ENCODE results near the gene BLVRA.

BLVRA gene

GRCh38 chr7:43749383-43749940 is 9.0 kb upstream of the BLVRA start:
- no peak for DNase-seq (ENCODE audit: low read depth in 2 of 2)

GRCh38 chr7:43750016-43750887 is 8.2 kb upstream of the BLVRA start:
- no peak for DNase-seq (ENCODE audit: low read depth in 2 of 2)

GRCh38 chr7:43752411-43752810 is 6.1 kb upstream of the BLVRA start:
- DNase-seq (ENCODE audit: low read depth in 2 of 2): no peak

GRCh38 chr7:43753271-43753810 is 5.1 kb upstream of the BLVRA start:
- DNase-seq (ENCODE audit: low read depth in 2 of 2): no peak

GRCh38 chr7:43753843-43754242 is 4.6 kb upstream of the BLVRA start:
- no peak for DNase-seq (ENCODE audit: low read depth in 2 of 2)

GRCh38 chr7:43754596-43754995 is 3.9 kb upstream of the BLVRA start:
- DNase-seq (ENCODE audit: low read depth in 2 of 2): no peak

- DNase-seq (ENCODE audit: low read depth in 2 of 2): no peak
Observed at GRCh38 chr7:43756368-43757072, 2.0 kb upstream of the BLVRA start.

GRCh38 chr7:43757073-43757720 is 1.3 kb upstream of the BLVRA start:
- DNase-seq (ENCODE audit: low read depth in 2 of 2): no peak

GRCh38 chr7:43758822-43759683 is 573 bp downstream of the BLVRA start:
- peak; percentile 6 to 13 for DNase-seq (ENCODE audit: low read depth in 2 of 2)

- DNase-seq (ENCODE audit: low read depth in 2 of 2): no peak
Observed at GRCh38 chr7:43760861-43761260, 2.4 kb downstream of the BLVRA start.

GRCh38 chr7:43761382-43761781 is 2.9 kb downstream of the BLVRA start:
- DNase-seq (ENCODE audit: low read depth in 2 of 2): no peak

- no peak for DNase-seq (ENCODE audit: low read depth in 2 of 2)
Observed at GRCh38 chr7:43761938-43762692, 3.6 kb downstream of the BLVRA start.

- DNase-seq (ENCODE audit: low read depth in 2 of 2): no peak
Observed at GRCh38 chr7:43763183-43763582, 4.7 kb downstream of the BLVRA start.

- DNase-seq (ENCODE audit: low read depth in 2 of 2): no peak
Observed at GRCh38 chr7:43764039-43764761, 5.7 kb downstream of the BLVRA start.

- no peak for DNase-seq (ENCODE audit: low read depth in 2 of 2)
Observed at GRCh38 chr7:43764807-43765491, 6.5 kb downstream of the BLVRA start.

- DNase-seq (ENCODE audit: low read depth in 2 of 2): no peak
Observed at GRCh38 chr7:43766564-43766963, 8.1 kb downstream of the BLVRA start.

GRCh38 chr7:43767311-43767710 is 8.8 kb downstream of the BLVRA start:
- DNase-seq (ENCODE audit: low read depth in 2 of 2): no peak

GRCh38 chr7:43768201-43768886 is 9.9 kb downstream of the BLVRA start:
- no peak for DNase-seq (ENCODE audit: low read depth in 2 of 2)

Data from stimulated activated CD8-positive, alpha-beta memory T cell treated with anti-CD3 and anti-CD28 coated beads, Interleukin-15, amount 100 ng/mL, for 4 hours (primary cell).